ENCODE data around the gene GSTP1.
A peak's percentile ranks its signal among the peaks of the same experiment; 100 is the strongest.
"Not testable (repeated sequence)": the region's sequence is repeated elsewhere in the genome, so short reads cannot be mapped to it uniquely, and the experiment has no call there.

Gene GSTP1

GRCh38 chr11:67548555-67549110 is 35.0 kb upstream of the GSTP1 start:
- DNase-seq (no peak), ATAC-seq (replicated peaks) (no peak)
- no peak overlapping the region for H3K4me3 Mint-ChIP-seq
- H3K9me3 Mint-ChIP-seq = no peaks in the 10 kb centered on the region
- H3K4me1 Mint-ChIP-seq (ENCODE audit: low read depth in 2 of 2) = no peaks in the 10 kb centered on the region
- no peak overlapping the region for H3K27ac Mint-ChIP-seq
- H3K27me3 Mint-ChIP-seq = peaks cover 11 to 16% of the 10 kb centered on the region in 2 donors
- no peaks in the 10 kb centered on the region for H3K36me3 Mint-ChIP-seq (ENCODE audit: insufficient read depth)

- H3K4me3 Mint-ChIP-seq = no peak overlapping the region
- H3K36me3 Mint-ChIP-seq (ENCODE audit: insufficient read depth) = no peaks in the 10 kb centered on the region
- no peaks in the 10 kb centered on the region for H3K4me1 Mint-ChIP-seq (ENCODE audit: low read depth in 2 of 2)
- peaks cover 11% of the 10 kb centered on the region in 2 donors for H3K27me3 Mint-ChIP-seq
- H3K9me3 Mint-ChIP-seq = no peaks in the 10 kb centered on the region
- no peak overlapping the region for H3K27ac Mint-ChIP-seq
- ATAC-seq (replicated peaks) (no peak), DNase-seq (no peak)
Measured at GRCh38 chr11:67551127-67551526, 32.5 kb upstream of the GSTP1 start.

GRCh38 chr11:67551697-67552096 is 31.9 kb upstream of the GSTP1 start:
- H3K27me3 Mint-ChIP-seq; H3K36me3 Mint-ChIP-seq (ENCODE audit: insufficient read depth); H3K9me3 Mint-ChIP-seq; H3K4me1 Mint-ChIP-seq (ENCODE audit: low read depth in 2 of 2); H3K27ac Mint-ChIP-seq; H3K4me3 Mint-ChIP-seq; DNase-seq; ATAC-seq (replicated peaks): not testable (repeated sequence)

GRCh38 chr11:67556244-67556643 is 27.4 kb upstream of the GSTP1 start:
- no peak for DNase-seq
- Mint-ChIP-seq H3K27ac (peak overlapping the region in 1 of 2 donors; percentile 42), H3K36me3 (ENCODE audit: insufficient read depth) (no peaks in the 10 kb centered on the region), H3K9me3 (no peaks in the 10 kb centered on the region), H3K4me1 (ENCODE audit: low read depth in 2 of 2) (no peaks in the 10 kb centered on the region), H3K27me3 (peaks cover 10 to 25% of the 10 kb centered on the region in 2 donors), H3K4me3 (no peak overlapping the region)
- no peak for ATAC-seq (replicated peaks)

- no peak for DNase-seq
- no peaks in the 10 kb centered on the region for H3K36me3 Mint-ChIP-seq (ENCODE audit: insufficient read depth)
- peaks cover 10 to 35% of the 10 kb centered on the region in 2 donors for H3K27me3 Mint-ChIP-seq
- H3K9me3 Mint-ChIP-seq = no peaks in the 10 kb centered on the region
- ATAC-seq (replicated peaks) = no peak
- H3K4me1 Mint-ChIP-seq (ENCODE audit: low read depth in 2 of 2) = peaks cover 6 to 8% of the 10 kb centered on the region in 2 donors
- H3K4me3 Mint-ChIP-seq = no peak overlapping the region
- no peak overlapping the region for H3K27ac Mint-ChIP-seq
Measured at GRCh38 chr11:67558084-67558772, 25.4 kb upstream of the GSTP1 start.

- peak overlapping the region in 1 of 2 donors; percentile 72 for H3K27ac Mint-ChIP-seq
- no peaks in the 10 kb centered on the region for H3K36me3 Mint-ChIP-seq (ENCODE audit: insufficient read depth)
- peaks cover 16 to 62% of the 10 kb centered on the region in 2 donors for H3K27me3 Mint-ChIP-seq
- ATAC-seq (replicated peaks) (no peak), DNase-seq (no peak)
- H3K9me3 Mint-ChIP-seq = no peaks in the 10 kb centered on the region
- no peak overlapping the region for H3K4me3 Mint-ChIP-seq
- peaks cover 6 to 8% of the 10 kb centered on the region in 2 donors for H3K4me1 Mint-ChIP-seq (ENCODE audit: low read depth in 2 of 2)
Measured at GRCh38 chr11:67561971-67562619, 21.5 kb upstream of the GSTP1 start.

GRCh38 chr11:67562963-67563704 is 20.5 kb upstream of the GSTP1 start:
- peaks cover 6 to 8% of the 10 kb centered on the region in 2 donors for H3K4me1 Mint-ChIP-seq (ENCODE audit: low read depth in 2 of 2)
- H3K4me3 Mint-ChIP-seq = peak overlapping the region in 1 of 2 donors; percentile 21
- no peaks in the 10 kb centered on the region for H3K9me3 Mint-ChIP-seq
- peaks cover 16 to 71% of the 10 kb centered on the region in 2 donors for H3K27me3 Mint-ChIP-seq
- DNase-seq = no peak
- ATAC-seq (replicated peaks) = no peak
- H3K27ac Mint-ChIP-seq = no peak overlapping the region
- no peaks in the 10 kb centered on the region for H3K36me3 Mint-ChIP-seq (ENCODE audit: insufficient read depth)

- H3K27me3 Mint-ChIP-seq = peaks cover 14 to 65% of the 10 kb centered on the region in 2 donors
- not testable (repeated sequence) for H3K9me3 Mint-ChIP-seq; H3K4me1 Mint-ChIP-seq (ENCODE audit: low read depth in 2 of 2); ATAC-seq (replicated peaks); H3K36me3 Mint-ChIP-seq (ENCODE audit: insufficient read depth); H3K27ac Mint-ChIP-seq; H3K4me3 Mint-ChIP-seq; DNase-seq
Measured at GRCh38 chr11:67563705-67564114, 19.9 kb upstream of the GSTP1 start.

- H3K27ac Mint-ChIP-seq = no peak overlapping the region
- ATAC-seq (replicated peaks) (no peak), DNase-seq (no peak)
- H3K9me3 Mint-ChIP-seq = no peaks in the 10 kb centered on the region
- no peak overlapping the region for H3K4me3 Mint-ChIP-seq
- peaks cover 8 to 60% of the 10 kb centered on the region in 2 donors for H3K27me3 Mint-ChIP-seq
- H3K4me1 Mint-ChIP-seq (ENCODE audit: low read depth in 2 of 2) = peaks cover 6 to 8% of the 10 kb centered on the region in 2 donors
- H3K36me3 Mint-ChIP-seq (ENCODE audit: insufficient read depth) = no peaks in the 10 kb centered on the region
Measured at GRCh38 chr11:67564230-67564629, 19.4 kb upstream of the GSTP1 start.

- Mint-ChIP-seq H3K9me3 (no peaks in the 10 kb centered on the region), H3K4me1 (ENCODE audit: low read depth in 2 of 2) (no peaks in the 10 kb centered on the region), H3K27ac (no peak overlapping the region), H3K4me3 (no peak overlapping the region), H3K36me3 (ENCODE audit: insufficient read depth) (no peaks in the 10 kb centered on the region), H3K27me3 (peaks cover 14 to 61% of the 10 kb centered on the region in 2 donors)
- DNase-seq (no peak), ATAC-seq (replicated peaks) (no peak)
Measured at GRCh38 chr11:67571443-67571842, 12.2 kb upstream of the GSTP1 start.

- H3K27ac Mint-ChIP-seq = no peak overlapping the region
- no peak for DNase-seq
- peaks cover 0 to under 1% of the 10 kb centered on the region in 2 donors for H3K4me1 Mint-ChIP-seq (ENCODE audit: low read depth in 2 of 2)
- no peak for ATAC-seq (replicated peaks)
- no peaks in the 10 kb centered on the region for H3K9me3 Mint-ChIP-seq
- peaks cover 14 to 66% of the 10 kb centered on the region in 2 donors for H3K27me3 Mint-ChIP-seq
- no peaks in the 10 kb centered on the region for H3K36me3 Mint-ChIP-seq (ENCODE audit: insufficient read depth)
- H3K4me3 Mint-ChIP-seq = no peak overlapping the region
Measured at GRCh38 chr11:67572305-67572704, 11.3 kb upstream of the GSTP1 start.

- H3K36me3 Mint-ChIP-seq (ENCODE audit: insufficient read depth) = no peaks in the 10 kb centered on the region
- peaks cover 0 to 2% of the 10 kb centered on the region in 2 donors for H3K4me1 Mint-ChIP-seq (ENCODE audit: low read depth in 2 of 2)
- no peak overlapping the region for H3K4me3 Mint-ChIP-seq
- no peak overlapping the region for H3K27ac Mint-ChIP-seq
- peaks cover 14 to 64% of the 10 kb centered on the region in 2 donors for H3K27me3 Mint-ChIP-seq
- ATAC-seq (replicated peaks) (no peak), DNase-seq (no peak)
- no peaks in the 10 kb centered on the region for H3K9me3 Mint-ChIP-seq
Measured at GRCh38 chr11:67572747-67573419, 10.7 kb upstream of the GSTP1 start.

GRCh38 chr11:67574938-67575337 is 8.7 kb upstream of the GSTP1 start:
- no peak for DNase-seq
- Mint-ChIP-seq H3K36me3 (ENCODE audit: insufficient read depth) (no peaks in the 10 kb centered on the region), H3K4me3 (no peak overlapping the region), H3K27me3 (peaks cover 14 to 62% of the 10 kb centered on the region in 2 donors), H3K9me3 (no peaks in the 10 kb centered on the region), H3K27ac (no peak overlapping the region), H3K4me1 (ENCODE audit: low read depth in 2 of 2) (peaks cover 6 to 10% of the 10 kb centered on the region in 2 donors)
- ATAC-seq (replicated peaks) = no peak
